Heart right ventricle (tissue), 16 donors: ENCODE data around the gene PROK1. TPM values are rescaled to one million over a fixed set of nuclear protein-coding genes. Genes with fewer than 3 reads are reported as not detected.

Experiments used
- ATAC-seq, 8 donors: fragments of 200-7000 bp; cut with Tn5 transposase; one replicate each; pipeline ENCODE4 v1.9.1; 2020; ENCODE audit warnings: mild to moderate bottlenecking in 8 of 8, moderate library complexity in 8 of 8, moderate number of reproducible peaks in 1 of 8
- DNase-seq, 2 donors: peaks; one replicate each; pipeline ENCODE4 v3.0.0-alpha.2; 2020
- H3K27ac ChIP-seq, 10 donors: fragments of 200-600 bp; sonication (generic) in 2 of 10; one replicate each; pipeline versions ENCODE4 v1.5.0 to v1.8.0; 2020 to 2022; ENCODE audit warnings: mild to moderate bottlenecking in 3 of 10
- H3K27me3 ChIP-seq, 7 donors: fragments of 200-600 bp; one replicate each; pipeline ENCODE4 v1.8.0; 2021 to 2022; ENCODE audit warnings: mild to moderate bottlenecking in 2 of 7
- H3K36me3 ChIP-seq, 9 donors: fragments of 200-600 bp; sonication (generic) in 1 of 9; one replicate each; pipeline versions ENCODE4 v1.5.0 to v1.8.0; 2020 to 2022; ENCODE audit warnings: mild to moderate bottlenecking in 2 of 9
- H3K4me1 ChIP-seq, 9 donors: fragments of 200-600 bp; sonication (generic) in 1 of 9; one replicate each; pipeline versions ENCODE4 v1.5.0 to v1.8.0; 2020 to 2022; ENCODE audit warnings: mild to moderate bottlenecking in 4 of 9
- H3K4me3 ChIP-seq, 10 donors: fragments of 200-600 bp; sonication (generic) in 2 of 10; one replicate each; pipeline versions ENCODE4 v1.5.0 to v1.8.0; 2020 to 2022; ENCODE audit warnings: mild to moderate bottlenecking in 7 of 10, moderate library complexity in 2 of 10
- H3K9me3 ChIP-seq, 11 donors: fragments of 200-600 bp in 10 of 11; sonication (generic) in 2 of 11; one replicate each; pipeline versions ENCODE4 v1.5.0 to v1.8.0; 2013 to 2022; ENCODE audit warnings: mild to moderate bottlenecking in 2 of 11, control low read depth in 1 of 11, moderate library complexity in 1 of 11
- WGBS, 2 donors: extraction: QIAGEN DNeasy Blood & Tissue Kit; methylation state at CpG; one replicate each; pipeline ENCODE4 v1.1.7; 2013; ENCODE audit warnings: inconsistent platforms in 1 of 2; 5-methylcytosine and 5-hydroxymethylcytosine counted together
- intact Hi-C, 10 donors: fragments of 100-400 bp; cut with DNase I; formaldehyde crosslinking; loops; one replicate each; pipeline versions ENCODE4 v1.11.1 to v1.14.2; 2022
- polyA plus RNA-seq, 2 donors: library from polyadenylated mRNA; stranded (reverse); fragments of 200-250 nt; gene quantifications; one replicate each; pipeline ENCODE4 v1.2.3, GENCODE V29; 2013
- total RNA-seq, 10 donors: library from RNA; stranded (reverse); fragmentation: NEBNext Ultra II Directional in 3 of 10; extraction: Animal tissue kit (Norgen Biotek cat#: 25700) in 3 of 10; gene quantifications; one replicate each; pipeline versions ENCODE4 v1.2.1 to v1.2.4, GENCODE V29; 2021 to 2023
- TF ChIP-seq, protein P1 (sequence below), 9 donors: fragments of 200-600 bp; sonication (generic) in 2 of 9; IDR thresholded peaks; one replicate each; pipeline versions ENCODE4 v1.5.0 to v1.8.0; 2021 to 2022; ENCODE audit warnings: antibody characterized with exemption in 9 of 9, mild to moderate bottlenecking in 5 of 9, moderate library complexity in 1 of 9
- donor health status: Arrhythmogenic right ventricular cardiomyopathy.
- donor health status: ischemic (EF 13 %, LVEDD 7.1; RV severe dilation, severe dysfunction).
- donor health status: healthy with polysubstance abuse.
- donor health status: DM: no; HTN: yes; CAD: no.
- donor health status: DM: no; HTN: no; CAD: no.
- donor health status: ischemic (EF 25% LVEDD 6.9; RV normal size, moderate dysfunction).
- donor health status: ischemic (EF 25% LVEDD 5.7; RV mildly dilated, moderate dysfunction).
- donor health status: healthy.
- donor health status: DM: yes; HTN: yes; CAD: no.
- donor health status: Ischemic cardiomyopathy.
- donor health status: ischemic (EF 35%, LVEDD 5.7; RV mildly dilated, moderate dysfunction).
- donor health status: nonischemic (EF 11% LVEDD 7.7; RV severe dilation, severe dysfunction).
- donor health status: DM: yes; HTN: yes; CAD: no.
- donor health status: PGD.
- donor health status: ischemic (EF 29% LVEDD 5.4; RV normal size, mild dysfunction).
- donor health status: nonischemic (EF 23%, LVEDD 6.1; RV moderate dilation, normal function).

The PROK1 gene
- total and polyA plus RNA-seq, 12 donors, result 0.07 to 6.8 (median 0.29) TPM; not detected in 5

DNA sequence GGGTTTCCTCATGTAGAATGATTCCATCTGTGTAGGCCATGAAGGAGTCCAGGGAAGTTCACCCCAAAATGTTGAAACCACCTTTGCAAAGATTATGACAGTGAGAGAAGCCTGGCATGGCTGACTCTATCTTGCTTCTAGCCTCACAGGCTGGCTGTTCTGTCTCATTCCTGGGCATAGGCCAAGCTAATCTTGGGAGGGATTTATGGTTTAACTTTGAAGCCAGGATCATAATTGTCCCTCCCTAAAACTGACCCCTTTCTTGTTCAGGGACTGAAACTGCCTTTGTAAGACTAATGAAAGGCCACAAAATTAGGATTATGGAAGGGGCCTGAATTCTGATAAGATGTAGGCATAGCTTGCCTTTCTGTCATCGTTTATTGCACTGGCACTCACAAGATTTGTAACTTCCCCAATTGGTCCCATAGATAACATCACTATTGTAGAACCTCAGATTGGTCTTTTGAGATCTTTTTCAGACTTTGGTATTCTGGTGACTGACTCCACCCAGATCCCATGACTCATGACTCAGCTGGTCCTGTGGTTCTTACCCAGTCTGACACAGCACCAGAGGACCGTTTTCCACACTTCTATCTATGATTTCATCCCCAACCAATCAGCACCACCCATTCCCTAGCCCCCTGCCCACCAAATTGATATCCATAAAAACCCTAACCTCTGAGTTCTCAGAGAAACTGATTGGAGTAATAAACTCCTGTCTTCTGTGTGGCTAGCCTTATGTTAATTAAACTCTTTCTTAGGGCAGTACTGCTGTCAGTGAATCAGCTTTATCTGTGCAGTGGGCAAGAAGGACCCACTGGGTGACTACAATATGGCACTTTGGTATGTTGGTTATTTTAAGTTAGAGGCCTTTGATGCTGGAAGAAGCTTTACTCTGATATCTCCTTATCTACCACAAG, 29.8 kb upstream of the PROK1 start:
- intact Hi-C loops, result no loop called here
- H3K9me3 ChIP-seq, result no peaks in the 10 kb centered on the region
- 67 to 82% methylated on average over 2 of the region's 2 CpGs for WGBS, 2 donors
- ATAC-seq (peak in 1 of 8 donors; percentile 50), DNase-seq (no peak)
- H3K27ac ChIP-seq, result no peak overlapping the region
- H3K27me3 ChIP-seq, result no peaks in the 10 kb centered on the region
- TF ChIP-seq, protein P1, sequence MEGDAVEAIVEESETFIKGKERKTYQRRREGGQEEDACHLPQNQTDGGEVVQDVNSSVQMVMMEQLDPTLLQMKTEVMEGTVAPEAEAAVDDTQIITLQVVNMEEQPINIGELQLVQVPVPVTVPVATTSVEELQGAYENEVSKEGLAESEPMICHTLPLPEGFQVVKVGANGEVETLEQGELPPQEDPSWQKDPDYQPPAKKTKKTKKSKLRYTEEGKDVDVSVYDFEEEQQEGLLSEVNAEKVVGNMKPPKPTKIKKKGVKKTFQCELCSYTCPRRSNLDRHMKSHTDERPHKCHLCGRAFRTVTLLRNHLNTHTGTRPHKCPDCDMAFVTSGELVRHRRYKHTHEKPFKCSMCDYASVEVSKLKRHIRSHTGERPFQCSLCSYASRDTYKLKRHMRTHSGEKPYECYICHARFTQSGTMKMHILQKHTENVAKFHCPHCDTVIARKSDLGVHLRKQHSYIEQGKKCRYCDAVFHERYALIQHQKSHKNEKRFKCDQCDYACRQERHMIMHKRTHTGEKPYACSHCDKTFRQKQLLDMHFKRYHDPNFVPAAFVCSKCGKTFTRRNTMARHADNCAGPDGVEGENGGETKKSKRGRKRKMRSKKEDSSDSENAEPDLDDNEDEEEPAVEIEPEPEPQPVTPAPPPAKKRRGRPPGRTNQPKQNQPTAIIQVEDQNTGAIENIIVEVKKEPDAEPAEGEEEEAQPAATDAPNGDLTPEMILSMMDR (IDR thresholded peaks at IDR 0.05), result no peak
- no peaks in the 10 kb centered on the region for H3K36me3 ChIP-seq
- peaks cover 0 to 20% (median 11%) of the 10 kb centered on the region in 9 donors for H3K4me1 ChIP-seq
- H3K4me3 ChIP-seq, result no peak overlapping the region

DNA sequence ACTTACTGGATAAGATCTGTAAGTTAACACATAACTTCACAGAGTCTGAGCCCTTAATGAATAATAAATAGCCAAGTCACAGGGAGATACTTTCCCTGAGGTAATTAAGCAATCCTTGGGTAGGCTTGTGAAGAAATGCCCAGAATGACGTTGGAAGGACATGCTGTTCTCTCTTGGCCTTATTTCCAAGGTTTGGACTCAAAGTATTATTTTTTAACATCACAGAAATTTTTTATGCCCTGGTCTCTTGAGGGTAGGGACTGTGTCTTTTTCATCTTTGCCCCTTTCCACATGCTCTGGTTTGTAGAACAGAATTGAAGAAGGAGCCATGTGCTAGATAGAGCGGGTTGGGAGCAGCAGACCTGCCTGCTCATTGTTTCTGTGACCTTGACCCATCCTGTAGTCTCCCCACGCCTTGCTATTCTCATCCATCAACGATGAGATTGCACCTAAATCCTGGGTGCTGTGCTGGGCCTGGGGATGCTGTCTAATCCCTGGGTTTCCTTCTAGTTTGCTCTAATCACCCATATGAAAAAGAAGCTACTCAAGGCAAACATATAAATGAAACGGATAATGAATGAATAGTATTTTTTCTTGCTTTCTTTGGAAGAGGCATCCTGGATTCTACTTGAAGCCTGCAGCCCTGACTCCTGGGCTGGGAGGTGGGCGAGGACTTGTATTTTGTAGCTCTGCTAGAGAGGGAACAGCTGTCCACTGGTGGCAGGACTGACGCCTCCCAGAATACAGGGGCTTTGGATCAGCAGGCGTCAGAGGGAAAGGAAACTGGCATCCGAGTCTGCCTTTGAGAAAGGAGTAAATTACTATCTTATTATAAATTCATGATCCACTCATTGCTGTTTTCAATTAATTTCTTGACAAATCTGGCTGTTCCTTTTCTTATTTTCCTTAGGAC, 26.0 kb upstream of the PROK1 start:
- intact Hi-C loops, result no loop called here
- TF ChIP-seq, protein P1 (IDR thresholded peaks at IDR 0.05), result no peak
- no peaks in the 10 kb centered on the region for H3K27me3 ChIP-seq
- peaks cover 0 to 20% (median 11%) of the 10 kb centered on the region in 9 donors for H3K4me1 ChIP-seq
- H3K9me3 ChIP-seq, result no peaks in the 10 kb centered on the region
- ATAC-seq (peak in 7 of 8 donors; percentile 32 to 59 (median 49)), DNase-seq (peak in 1 of 2 donors; percentile 17)
- WGBS, 2 donors, result 61 to 73% methylated on average over 9 of the region's 9 CpGs
- no peak overlapping the region for H3K4me3 ChIP-seq
- H3K27ac ChIP-seq, result peak overlapping the region in 9 of 10 donors; percentile 21 to 82 (median 48)
- H3K36me3 ChIP-seq, result no peaks in the 10 kb centered on the region

DNA sequence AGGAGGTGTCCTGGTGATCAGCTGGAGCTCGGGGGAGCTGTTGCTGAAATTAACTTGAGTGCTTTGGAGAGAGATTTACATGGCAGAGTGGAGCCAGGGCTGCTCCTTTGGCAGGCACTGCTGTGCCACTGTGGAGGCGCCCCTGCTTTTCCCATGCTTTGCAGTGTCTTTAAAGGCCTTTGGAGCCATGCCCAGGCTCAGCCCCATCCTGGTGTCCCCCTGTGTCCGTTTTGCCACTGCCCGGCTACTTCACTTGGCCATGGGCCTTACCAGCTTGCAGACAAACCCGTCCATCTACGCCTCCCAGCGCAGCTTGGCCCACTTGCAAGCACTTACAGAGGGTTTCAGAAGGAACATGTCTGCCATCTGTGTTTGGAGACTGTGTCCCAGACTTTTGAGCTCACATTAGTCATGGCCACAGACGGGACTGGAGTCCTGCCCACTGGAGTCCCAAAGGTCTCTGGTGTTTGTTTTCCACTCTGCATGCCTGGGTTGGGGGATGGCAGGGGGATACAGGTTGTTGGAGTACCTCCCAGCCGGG, 25.3 kb upstream of the PROK1 start:
- Histone ChIP-seq H3K27ac (peak overlapping the region in 9 of 10 donors; percentile 21 to 82 (median 48)), H3K36me3 (no peaks in the 10 kb centered on the region), H3K4me1 (peaks cover 0 to 16% (median 11%) of the 10 kb centered on the region in 9 donors), H3K4me3 (no peak overlapping the region), H3K9me3 (no peaks in the 10 kb centered on the region), H3K27me3 (no peaks in the 10 kb centered on the region)
- WGBS, 2 donors, result 55 to 58% methylated on average over 9 of the region's 9 CpGs
- TF ChIP-seq, protein P1 (IDR thresholded peaks at IDR 0.05), result no peak
- intact Hi-C loops, result no loop called here
- DNase-seq (peak; percentile 25 to 67), ATAC-seq (peak in 7 of 8 donors; percentile 59 to 81 (median 69))

DNA sequence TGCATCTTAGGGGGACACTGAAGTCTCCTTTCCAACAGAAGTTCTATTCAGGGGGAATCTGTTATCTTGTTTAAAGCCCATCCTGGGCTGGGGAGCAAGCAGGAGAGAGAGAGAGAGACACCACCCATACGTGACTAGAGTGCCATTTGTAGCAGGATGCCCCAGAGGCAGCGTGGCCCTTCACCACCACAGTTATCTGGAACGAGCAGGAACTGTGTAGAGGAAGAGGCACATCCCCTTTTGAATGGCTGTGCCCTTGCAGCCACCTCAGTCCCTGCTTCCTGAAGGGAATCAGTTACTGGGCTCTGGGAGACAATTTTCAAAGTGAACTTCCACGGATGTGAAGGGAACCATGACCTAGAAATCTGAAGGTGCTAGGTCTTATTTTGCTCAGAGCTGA, 24.1 kb upstream of the PROK1 start:
- ATAC-seq (no peak), DNase-seq (no peak)
- H3K4me1 ChIP-seq, result peaks cover 0 to 16% (median 11%) of the 10 kb centered on the region in 9 donors
- no peaks in the 10 kb centered on the region for H3K36me3 ChIP-seq
- peaks cover 0 to 3% (median 0%) of the 10 kb centered on the region in 7 donors for H3K27me3 ChIP-seq
- TF ChIP-seq, protein P1 (IDR thresholded peaks at IDR 0.05), result no peak
- H3K27ac ChIP-seq, result no peak overlapping the region
- H3K4me3 ChIP-seq, result no peak overlapping the region
- WGBS, 2 donors, result 50 to 61% methylated on average over 4 of the region's 4 CpGs
- intact Hi-C loops, result no loop called here
- no peaks in the 10 kb centered on the region for H3K9me3 ChIP-seq
